IMR-90 (cell line): ENCODE results near the gene EEPD1. TPM values are rescaled to one million over a fixed set of nuclear protein-coding genes. Genes with fewer than 3 reads are reported as not detected.

Source experiments
- ATAC-seq: fragments of 200-7000 bp; cut with Tn5 transposase; 2 replicates; pipeline ENCODE4 v1.9.1; 2020; ENCODE audit warnings: low read depth, mild to moderate bottlenecking, moderate library complexity
- BruUV-seq: library from RNA; stranded (reverse); fragments of 400-500 nt; replicated peaks from 2 replicates; lab custom pipeline; 2021; lab: Mats Ljungman, UMichigan
- CTCF ChIA-PET: fragments of 300-600 bp; formaldehyde crosslinking; extraction: SDS; loops from one replicate; lab custom pipeline; 2021; ENCODE audit warnings: antibody characterized with exemption; lab: Yijun Ruan, JAX
- POLR2A ChIA-PET: fragments of 300-600 bp; sonication (Branson Sonifier 250); formaldehyde crosslinking; loops from one replicate; lab custom pipeline; 2022; ENCODE audit warnings: antibody characterized with exemption; ENCODE audit not compliant: unreplicated experiment; lab: Charles Lee
- DNase-seq: peaks from one replicate; pipeline ENCODE4 v3.0.0; 2013
- H2AFZ ChIP-seq: replicated peaks from 2 replicates; pipeline ENCODE3; 2013; ENCODE audit warnings: low read length, mild to moderate bottlenecking; ENCODE audit not compliant: poor library complexity
- H2AK5ac ChIP-seq: 2 replicates; pipeline ENCODE4 v1.6.1; 2013; ENCODE audit warnings: low read depth, low read length, inconsistent platforms
- H2AK9ac ChIP-seq: replicated peaks from 2 replicates; pipeline ENCODE3; 2013; ENCODE audit warnings: mild to moderate bottlenecking, low read depth, low read length, moderate library complexity; ENCODE audit not compliant: poor library complexity
- H2BK120ac ChIP-seq: 2 replicates; pipeline ENCODE4 v1.6.1; 2013; ENCODE audit warnings: low read depth, low read length, inconsistent platforms
- H2BK15ac ChIP-seq: 3 replicates; pipeline ENCODE4 v1.6.1; 2013; ENCODE audit warnings: low read depth, low read length, inconsistent platforms
- H2BK20ac ChIP-seq: 2 replicates; pipeline ENCODE4 v1.6.1; 2013; ENCODE audit warnings: low read depth, mild to moderate bottlenecking, inconsistent platforms, low read length, moderate library complexity
- H2BK5ac ChIP-seq: 2 replicates; pipeline ENCODE4 v1.6.1; 2013; ENCODE audit warnings: mild to moderate bottlenecking, low read depth, low read length, inconsistent platforms; ENCODE audit not compliant: poor library complexity, severe bottlenecking
- H3K14ac ChIP-seq: replicated peaks from 2 replicates; pipeline ENCODE4 v1.6.1; 2013; ENCODE audit warnings: low read depth, low read length, inconsistent platforms
- H3K18ac ChIP-seq: 2 replicates; pipeline ENCODE4 v1.6.1; 2013; ENCODE audit warnings: low read depth, low read length, control low read depth
- H3K23ac ChIP-seq: 2 replicates; pipeline ENCODE4 v1.6.1; 2013; ENCODE audit warnings: low read depth, low read length, inconsistent platforms
- H3K27ac ChIP-seq: 2 replicates; pipeline ENCODE4 v1.5.1; 2013; ENCODE audit warnings: mild to moderate bottlenecking, control low read depth, low read length; ENCODE audit not compliant: insufficient read depth
- H3K27me3 ChIP-seq: 2 replicates; pipeline ENCODE4 v1.6.1; 2013; ENCODE audit warnings: low read length; ENCODE audit not compliant: control insufficient read depth, insufficient read depth
- H3K36me3 ChIP-seq: 2 replicates; pipeline ENCODE4 v1.6.1; 2013; ENCODE audit warnings: low read length, mixed read lengths; ENCODE audit not compliant: control insufficient read depth, insufficient read depth
- H3K4ac ChIP-seq: 2 replicates; pipeline ENCODE4 v1.6.1; 2013; ENCODE audit warnings: low read depth, low read length, inconsistent platforms
- H3K4me1 ChIP-seq: 2 replicates; pipeline ENCODE4 v1.6.1; 2013; ENCODE audit warnings: low read length, mixed read lengths; ENCODE audit not compliant: control insufficient read depth, insufficient read depth
- H3K4me2 ChIP-seq: 2 replicates; pipeline ENCODE4 v1.6.1; 2013; ENCODE audit warnings: low read depth, mild to moderate bottlenecking, control low read depth, low read length, moderate library complexity
- H3K4me3 ChIP-seq: 2 replicates; pipeline ENCODE4 v1.5.1; 2013; ENCODE audit warnings: low read depth, mild to moderate bottlenecking, control low read depth, low read length, moderate library complexity; ENCODE audit not compliant: insufficient read depth
- H3K56ac ChIP-seq: 2 replicates; pipeline ENCODE4 v1.6.1; 2013; ENCODE audit warnings: low read length, inconsistent platforms; ENCODE audit not compliant: insufficient read depth; ENCODE audit errors: extremely low read depth
- H3K79me1 ChIP-seq, 2 experiments: 2 replicates each; pipeline ENCODE4 v1.6.1; 2013; ENCODE audit warnings: low read length in 2 of 2, inconsistent platforms in 1 of 2, low read depth in 1 of 2
- H3K9ac ChIP-seq: 2 replicates; pipeline ENCODE4 v1.6.1; 2013; ENCODE audit warnings: low read depth, low read length, control low read depth
- H3K9me1 ChIP-seq: 2 replicates; pipeline ENCODE4 v1.6.1; 2013; ENCODE audit warnings: low read length, inconsistent platforms; ENCODE audit not compliant: insufficient read depth
- H3K9me3 ChIP-seq: 2 replicates; pipeline ENCODE4 v1.6.1; 2013; ENCODE audit warnings: low read length; ENCODE audit not compliant: control insufficient read depth, insufficient read depth
- H4K20me1 ChIP-seq: 2 replicates; pipeline ENCODE4 v1.6.1; 2013; ENCODE audit warnings: low read length, inconsistent platforms; ENCODE audit not compliant: insufficient read depth
- H4K5ac ChIP-seq: 2 replicates; pipeline ENCODE4 v1.6.1; 2013; ENCODE audit warnings: mild to moderate bottlenecking, low read depth, low read length, control low read depth
- H4K8ac ChIP-seq, 2 experiments: 2 replicates each; pipeline ENCODE4 v1.6.1; 2013; ENCODE audit warnings: low read depth in 2 of 2, low read length in 2 of 2, control low read depth in 1 of 2, inconsistent platforms in 1 of 2
- H4K91ac ChIP-seq: 2 replicates; pipeline ENCODE4 v1.6.1; 2013; ENCODE audit warnings: low read depth, low read length, inconsistent platforms; ENCODE audit not compliant: insufficient read depth
- BHLHE40 ChIP-seq: fragments of 150-350 bp; IDR thresholded peaks from 2 replicates; pipeline ENCODE4 v1.6.1; 2016; ENCODE audit warnings: mild to moderate bottlenecking, low read depth, low read length
- CEBPB ChIP-seq: IDR thresholded peaks from 2 replicates; pipeline ENCODE4 v1.6.1; 2012; ENCODE audit warnings: low read depth, low read length, improper control_type of control experiment
- CTCF ChIP-seq: conservative IDR thresholded peaks from 2 replicates; pipeline ENCODE4 v1.5.1; 2012; ENCODE audit warnings: mild to moderate bottlenecking, low read depth, low read length, improper control_type of control experiment
- ELK1 ChIP-seq: fragments of 150-350 bp; IDR thresholded peaks from 2 replicates; pipeline ENCODE4 v1.6.1; 2016; ENCODE audit warnings: low read depth, mild to moderate bottlenecking, low read length, moderate library complexity, borderline replicate concordance
- FOS ChIP-seq: fragments of 150-350 bp; IDR thresholded peaks from 2 replicates; pipeline ENCODE4 v1.6.1; 2016; ENCODE audit warnings: low read depth, low read length
- MAFK ChIP-seq: IDR thresholded peaks from 2 replicates; pipeline ENCODE4 v1.6.1; 2012; ENCODE audit warnings: low read depth, low read length, improper control_type of control experiment
- MAZ ChIP-seq: IDR thresholded peaks from 2 replicates; pipeline ENCODE4 v1.6.1; 2012; ENCODE audit warnings: low read depth, mild to moderate bottlenecking, low read length, improper control_type of control experiment, moderate library complexity, borderline replicate concordance
- NFE2L2 ChIP-seq: fragments of 150-350 bp; IDR thresholded peaks from 2 replicates; pipeline ENCODE4 v1.6.1; 2016; ENCODE audit warnings: low read depth, mild to moderate bottlenecking, low read length
- POLR2A ChIP-seq: IDR thresholded peaks from 2 replicates; pipeline ENCODE4 v1.6.1; 2012; ENCODE audit warnings: mild to moderate bottlenecking, low read depth, low read length
- SMC3 ChIP-seq: fragments of 150-350 bp; IDR thresholded peaks from 2 replicates; pipeline ENCODE4 v1.6.1; 2016; ENCODE audit warnings: low read depth, mild to moderate bottlenecking, antibody characterized with exemption, low read length, moderate library complexity
- USF2 ChIP-seq: fragments of 150-350 bp; IDR thresholded peaks from 2 replicates; pipeline ENCODE4 v1.6.1; 2017; ENCODE audit warnings: mild to moderate bottlenecking, antibody characterized with exemption, low read length, low read depth
- WGBS, 2 experiments: methylation state at CpG; one replicate each; pipeline versions ENCODE4 v1.1.5 to v1.1.7; 2013; ENCODE audit warnings: missing lambda C conversion rate in 2 of 2; ENCODE audit not compliant: insufficient read length in 1 of 2; ENCODE audit errors: extremely low coverage in 2 of 2; 5-methylcytosine and 5-hydroxymethylcytosine counted together
- dilution Hi-C: fragments of 300-500 bp; cut with HindIII; formaldehyde crosslinking; loops from one replicate; pipeline ENCODE4 v1.14.3; 2018; ENCODE audit warnings: low sequenced_read_pairs; ENCODE audit not compliant: unreplicated experiment
- in situ Hi-C: fragments of 300-500 bp; cut with MboI; formaldehyde crosslinking; loops from 3 replicates; pipeline ENCODE4 v1.14.3; 2019; ENCODE audit warnings: low sequenced_read_pairs, inconsistent platforms, mixed read lengths
- intact Hi-C: fragments of 100-400 bp; cut with micrococcal nuclease; formaldehyde crosslinking; loops from 2 replicates; pipeline ENCODE4 v1.10.0; 2022
- polyA plus RNA-seq, 3 experiments: library from polyadenylated mRNA; depleted of rRNA; stranded (reverse); fragments of >200 nt; gene quantifications; 2 replicates each; pipeline ENCODE4 v1.2.3, GENCODE V29; 2012; ENCODE audit warnings: low replicate concordance in 1 of 3
- total RNA-seq: library from RNA; depleted of rRNA; stranded (reverse); fragments of >200 nt; gene quantifications from 2 replicates; pipeline ENCODE4 v1.2.3, GENCODE V29; 2012

The EEPD1 gene
- total and polyA plus RNA-seq, 2 of the 4 experiments (the other 2 are of a cell fraction): 7.3 to 15.2 TPM

GRCh38 chr7:36148422-36149065, 4.5 kb upstream of the EEPD1 start:
- Histone ChIP-seq H3K9me1 (peaks cover 5% of the 10 kb centered on the region), H2AK9ac (no peak overlapping the region), H3K4me1 (no peaks in the 10 kb centered on the region), H3K56ac (no peak overlapping the region), H4K91ac (no peak overlapping the region), H2BK20ac (no peak overlapping the region), H3K4ac (no peak overlapping the region), H3K36me3 (no peaks in the 10 kb centered on the region), H2AFZ (no peak overlapping the region), H3K9ac (no peak overlapping the region), H3K4me2 (no peak overlapping the region), H4K5ac (no peak overlapping the region), H3K14ac (no peak overlapping the region), H3K27me3 (peaks cover 9% of the 10 kb centered on the region), H3K4me3 (no peak overlapping the region), H2BK15ac (no peak overlapping the region; the same call in 2 of the 3 replicates), H3K23ac (no peak overlapping the region), H2BK120ac (no peak overlapping the region), H3K79me1 (peaks cover 0 to under 1% of the 10 kb centered on the region in 2 experiments; a peak in 1 of 4 replicates), H4K8ac (no peak overlapping the region), H3K27ac (no peak overlapping the region), H3K9me3 (peaks cover 8% of the 10 kb centered on the region), H2BK5ac (no peak overlapping the region), H2AK5ac (no peak overlapping the region), H3K18ac (no peak overlapping the region), H4K20me1 (no peaks in the 10 kb centered on the region)
- no CpG with 5 or more reads among the region's 4 CpGs for WGBS, 2 experiments
- no TSS peak for BruUV-seq
- in situ Hi-C loops: no loop called here
- ChIA-PET CTCF (no interaction called here), POLR2A (no interaction called here)
- no peak for DNase-seq
- intact Hi-C loops: no loop called here
- TF ChIP-seq USF2 (no peak), BHLHE40 (no peak), POLR2A (no peak), ELK1 (no peak), MAFK (no peak), MAZ (no peak), FOS (no peak), SMC3 (no peak), CEBPB (no peak), NFE2L2 (no peak), CTCF (no peak)
- dilution Hi-C loops: no loop called here
- no peak for ATAC-seq
